GM19239 (cell line): ENCODE data around the gene PPP4R2.

Experiments
- DNase-seq: peaks from one replicate; pipeline ENCODE4 v3.0.0; 2011; ENCODE audit warnings: low spot score; ENCODE audit not compliant: insufficient read length
- FAIRE-seq: peaks from 2 replicates; lab custom pipeline; 2011; peaks lifted over from hg19 to GRCh38; lab: Jason Lieb, UNC

Gene PPP4R2

GRCh38 chr3:73100741-73101559 lies 104.3 kb downstream of the PPP4R2 start:
- FAIRE-seq: peak; percentile 96

GRCh38 chr3:73101881-73102280 lies 105.3 kb downstream of the PPP4R2 start:
- FAIRE-seq: no peak
- DNase-seq: no peak

More at GRCh38 chr3:73100741-73101559, 104.3 kb downstream of the PPP4R2 start:
- DNase-seq: peak; percentile 78

- no peak for DNase-seq
- no peak for FAIRE-seq
Observed at GRCh38 chr3:73107215-73107614, 110.6 kb downstream of the PPP4R2 start.

DNA sequence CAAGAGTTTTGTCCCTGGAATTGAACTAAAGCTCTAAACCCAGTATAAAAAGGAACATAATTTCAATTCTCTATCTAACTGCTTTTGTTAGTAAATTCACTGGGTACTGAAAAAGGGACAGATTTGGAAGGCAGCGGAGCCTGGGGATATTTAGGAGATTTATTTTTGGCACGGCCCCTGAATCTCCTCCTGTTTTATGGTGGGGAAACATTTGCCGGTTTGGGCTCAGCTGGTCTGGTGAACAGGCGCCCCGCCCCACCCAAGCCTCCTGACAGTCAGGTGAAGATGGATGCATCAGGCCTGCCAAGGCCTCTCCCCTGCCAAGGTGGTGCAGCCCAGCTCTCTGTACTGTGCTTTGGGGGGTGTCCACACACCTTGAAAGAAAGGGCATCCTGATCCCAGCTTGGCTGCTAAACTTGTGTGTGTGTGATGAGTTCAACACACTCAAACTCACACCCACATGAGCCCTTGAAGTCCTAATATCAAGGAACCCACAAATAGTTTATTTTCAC lies 111.1 kb downstream of the PPP4R2 start:
- no peak for FAIRE-seq
- DNase-seq: no peak

DNA sequence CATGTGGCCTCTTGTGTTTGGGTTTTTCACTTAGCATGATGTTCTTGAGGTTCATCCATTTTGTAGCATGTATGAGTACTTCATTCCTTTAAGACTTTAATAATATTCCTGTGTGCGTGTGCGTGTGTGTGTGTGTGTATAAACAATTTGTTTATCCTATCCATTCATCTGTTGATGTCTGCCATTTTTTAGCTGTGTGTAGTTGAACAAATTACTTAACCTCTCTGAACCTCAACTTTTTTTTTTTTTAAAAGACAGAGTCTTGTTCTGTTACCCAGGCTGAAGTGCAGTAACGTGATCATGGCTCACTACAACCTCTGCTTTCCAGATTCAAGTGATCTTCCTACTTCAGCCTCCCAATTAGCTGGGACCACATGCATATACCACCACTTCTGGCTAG lies 112.1 kb downstream of the PPP4R2 start:
- DNase-seq (no peak), FAIRE-seq (no peak)

GRCh38 chr3:73110530-73110929 lies 113.9 kb downstream of the PPP4R2 start:
- DNase-seq (no peak), FAIRE-seq (peak; percentile 100)

- DNase-seq (no peak), FAIRE-seq (no peak)
Observed at GRCh38 chr3:73114711-73115110, 118.1 kb downstream of the PPP4R2 start.

GRCh38 chr3:73115806-73116205 lies 119.2 kb downstream of the PPP4R2 start:
- FAIRE-seq (no peak), DNase-seq (no peak)
